ENCODE measurements around the gene PLEKHJ1.

PLEKHJ1 gene

GRCh38 chr19:2215281-2215751 is 20.8 kb downstream of the PLEKHJ1 start:
- TF ChIP-seq, protein P1, sequence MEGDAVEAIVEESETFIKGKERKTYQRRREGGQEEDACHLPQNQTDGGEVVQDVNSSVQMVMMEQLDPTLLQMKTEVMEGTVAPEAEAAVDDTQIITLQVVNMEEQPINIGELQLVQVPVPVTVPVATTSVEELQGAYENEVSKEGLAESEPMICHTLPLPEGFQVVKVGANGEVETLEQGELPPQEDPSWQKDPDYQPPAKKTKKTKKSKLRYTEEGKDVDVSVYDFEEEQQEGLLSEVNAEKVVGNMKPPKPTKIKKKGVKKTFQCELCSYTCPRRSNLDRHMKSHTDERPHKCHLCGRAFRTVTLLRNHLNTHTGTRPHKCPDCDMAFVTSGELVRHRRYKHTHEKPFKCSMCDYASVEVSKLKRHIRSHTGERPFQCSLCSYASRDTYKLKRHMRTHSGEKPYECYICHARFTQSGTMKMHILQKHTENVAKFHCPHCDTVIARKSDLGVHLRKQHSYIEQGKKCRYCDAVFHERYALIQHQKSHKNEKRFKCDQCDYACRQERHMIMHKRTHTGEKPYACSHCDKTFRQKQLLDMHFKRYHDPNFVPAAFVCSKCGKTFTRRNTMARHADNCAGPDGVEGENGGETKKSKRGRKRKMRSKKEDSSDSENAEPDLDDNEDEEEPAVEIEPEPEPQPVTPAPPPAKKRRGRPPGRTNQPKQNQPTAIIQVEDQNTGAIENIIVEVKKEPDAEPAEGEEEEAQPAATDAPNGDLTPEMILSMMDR (conservative IDR thresholded peaks at IDR 0.05; ENCODE audit: low read depth, low read length), result no peak
- DNase-seq (ENCODE audit: low read depth), result no peak
- no peak overlapping the region for H3K4me3 ChIP-seq (ENCODE audit: low read length)

- H3K4me3 ChIP-seq (ENCODE audit: low read length), result no peak overlapping the region
- TF ChIP-seq, protein P1 (conservative IDR thresholded peaks at IDR 0.05; ENCODE audit: low read depth, low read length), result no peak
- DNase-seq (ENCODE audit: low read depth), result no peak
Measured at GRCh38 chr19:2214251-2214650, 21.9 kb downstream of the PLEKHJ1 start.

- no peak for DNase-seq (ENCODE audit: low read depth)
- TF ChIP-seq, protein P1 (conservative IDR thresholded peaks at IDR 0.05; ENCODE audit: low read depth, low read length), result no peak
- no peak overlapping the region for H3K4me3 ChIP-seq (ENCODE audit: low read length)
Measured at GRCh38 chr19:2213799-2214198, 22.3 kb downstream of the PLEKHJ1 start.

DNA sequence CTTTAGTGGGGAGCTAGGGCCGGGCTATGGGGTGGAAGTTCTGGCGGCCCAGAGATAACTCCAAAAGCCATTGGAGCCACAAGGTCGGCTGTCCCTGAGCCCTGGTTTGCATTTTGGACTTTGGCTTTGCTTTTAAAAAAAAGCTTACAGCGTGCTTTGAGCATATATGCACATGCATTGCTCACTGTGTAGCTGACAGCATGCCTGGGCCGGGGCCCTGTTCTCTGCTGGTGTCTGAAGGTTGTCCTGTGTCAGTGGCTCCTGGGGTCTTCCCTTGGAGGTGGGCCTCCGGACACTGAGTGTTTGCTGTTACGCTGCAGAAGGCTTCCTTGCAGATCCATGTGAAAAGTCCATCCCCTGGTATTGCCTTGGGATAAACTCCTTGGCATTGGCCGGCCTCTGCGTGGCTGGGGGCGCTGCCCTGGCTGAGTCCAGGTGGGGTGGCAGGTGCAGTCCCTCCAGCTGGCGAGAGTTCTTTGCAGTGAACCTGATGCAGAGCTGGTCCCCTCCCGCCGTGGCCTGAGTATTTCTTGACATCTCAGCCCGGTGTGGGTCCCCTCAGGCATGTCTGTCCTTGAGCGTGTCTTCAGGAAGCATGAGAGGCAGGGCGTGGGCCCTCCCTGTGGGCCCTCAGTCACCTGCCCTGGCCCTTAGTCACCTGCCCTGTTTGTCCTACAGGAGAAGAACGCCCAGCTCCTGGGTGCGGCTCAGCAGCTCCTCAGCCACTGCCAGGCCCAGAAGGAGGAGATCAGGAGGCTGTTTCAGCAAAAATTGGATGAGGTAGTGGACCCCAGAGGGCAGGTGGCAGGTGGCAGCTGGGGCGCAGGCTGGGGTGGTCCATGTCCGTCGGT is 23.0 kb downstream of the PLEKHJ1 start:
- no peak overlapping the region for H3K4me3 ChIP-seq (ENCODE audit: low read length)
- TF ChIP-seq, protein P1 (conservative IDR thresholded peaks at IDR 0.05; ENCODE audit: low read depth, low read length), result no peak
- no peak for DNase-seq (ENCODE audit: low read depth)

DNA sequence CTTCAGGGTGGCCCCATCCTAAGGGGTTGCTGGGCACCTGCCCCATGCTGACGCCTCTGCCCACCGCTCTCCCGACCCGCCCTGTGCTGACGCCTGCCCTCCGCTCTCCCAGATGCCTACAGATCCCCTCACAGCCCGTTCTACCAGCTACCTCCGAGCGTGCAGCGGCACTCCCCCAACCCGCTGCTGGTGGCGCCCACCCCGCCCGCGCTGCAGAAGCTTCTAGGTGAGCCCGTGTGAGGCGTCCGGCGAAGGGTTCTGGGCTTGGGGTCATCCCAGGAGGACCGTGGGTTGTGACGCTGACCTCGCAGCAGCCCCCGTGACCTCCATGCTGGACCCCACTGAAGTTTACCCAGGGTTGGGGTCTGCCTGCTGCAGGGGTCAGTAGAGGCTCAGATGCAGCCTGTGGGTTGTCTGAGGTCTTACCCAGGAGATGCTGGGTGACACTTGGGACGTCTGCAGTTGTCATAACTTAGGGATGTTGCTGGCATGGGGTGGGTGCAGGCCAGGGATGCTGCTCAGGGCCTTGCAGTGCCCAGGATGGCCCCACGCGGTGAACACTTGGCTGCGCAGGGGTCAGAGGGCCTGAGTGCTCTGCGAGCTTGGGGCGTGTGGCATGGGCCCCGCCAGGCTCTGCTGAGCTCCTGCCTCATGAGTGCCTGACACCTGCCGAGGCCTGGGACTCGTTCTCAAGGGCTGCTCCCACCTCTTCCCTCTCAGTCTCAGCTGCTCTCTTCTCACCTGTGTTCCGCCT is 25.0 kb downstream of the PLEKHJ1 start:
- H3K4me3 ChIP-seq (ENCODE audit: low read length), result no peak overlapping the region
- TF ChIP-seq, protein P1 (conservative IDR thresholded peaks at IDR 0.05; ENCODE audit: low read depth, low read length), result no peak
- no peak for DNase-seq (ENCODE audit: low read depth)

- no peak for DNase-seq (ENCODE audit: low read depth)
- no peak overlapping the region for H3K4me3 ChIP-seq (ENCODE audit: low read length)
- TF ChIP-seq, protein P1 (conservative IDR thresholded peaks at IDR 0.05; ENCODE audit: low read depth, low read length), result no peak
Measured at GRCh38 chr19:2210206-2210605, 25.9 kb downstream of the PLEKHJ1 start.
